GM23248 (cell line): ENCODE results near the gene PLA2G4D.

Source experiments
- EZH2 ChIP-seq: fragments of 200-600 bp; sonication (generic); IDR thresholded peaks from 2 replicates; pipeline ENCODE4 v1.6.1; 2018; ENCODE audit warnings: antibody characterized with exemption, mild to moderate bottlenecking; ENCODE audit not compliant: insufficient read depth, poor library complexity, severe bottlenecking
- EZH2phosphoT487 ChIP-seq: fragments of 200-600 bp; sonication (generic); IDR thresholded peaks from 2 replicates; pipeline ENCODE4 v1.6.1; 2018; ENCODE audit warnings: antibody characterized with exemption, moderate library complexity, mild to moderate bottlenecking, low read depth; ENCODE audit not compliant: insufficient read depth

- TF ChIP-seq EZH2 (no peak), EZH2phosphoT487 (no peak)
Observed at GRCh38 chr15:42060797-42061196, 33.6 kb downstream of the PLA2G4D start.
